Endothelial cell of umbilical vein (primary cell): ENCODE results near the gene KCNJ8.

Experiments used
- EZH2 ChIP-seq: IDR thresholded peaks from 2 replicates; pipeline ENCODE4 v1.6.1; 2012; ENCODE audit warnings: borderline replicate concordance, low read depth, mild to moderate bottlenecking, moderate library complexity, low read length, inconsistent platforms; ENCODE audit not compliant: severe bottlenecking
- JUN ChIP-seq: IDR thresholded peaks from 2 replicates; pipeline ENCODE4 v1.6.1; 2011; ENCODE audit warnings: borderline replicate concordance, low read depth; ENCODE audit not compliant: insufficient read length, insufficient read depth
- POLR2A ChIP-seq: IDR thresholded peaks from 2 replicates; pipeline ENCODE4 v1.6.1; 2012; ENCODE audit warnings: low read depth, mild to moderate bottlenecking, control low read depth, low read length
- POLR2AphosphoS5 ChIP-seq: IDR thresholded peaks from 2 replicates; pipeline ENCODE4 v1.6.1; 2012; ENCODE audit warnings: low read depth, mild to moderate bottlenecking, control low read depth, low read length, moderate library complexity; ENCODE audit not compliant: insufficient read depth
- TF ChIP-seq, protein P1 (sequence below), 2 donors: IDR thresholded peaks; 1 replicate in 1 of 2; 2 replicates in 1 of 2; pipeline ENCODE4 v1.5.1; 2011; ENCODE audit warnings: low read length in 2 of 2, mild to moderate bottlenecking in 2 of 2, moderate library complexity in 2 of 2, control low read depth in 1 of 2, inconsistent platforms in 1 of 2, low read depth in 1 of 2; ENCODE audit not compliant: insufficient read depth in 1 of 2; ENCODE audit errors: extremely low read depth in 1 of 2

DNA sequence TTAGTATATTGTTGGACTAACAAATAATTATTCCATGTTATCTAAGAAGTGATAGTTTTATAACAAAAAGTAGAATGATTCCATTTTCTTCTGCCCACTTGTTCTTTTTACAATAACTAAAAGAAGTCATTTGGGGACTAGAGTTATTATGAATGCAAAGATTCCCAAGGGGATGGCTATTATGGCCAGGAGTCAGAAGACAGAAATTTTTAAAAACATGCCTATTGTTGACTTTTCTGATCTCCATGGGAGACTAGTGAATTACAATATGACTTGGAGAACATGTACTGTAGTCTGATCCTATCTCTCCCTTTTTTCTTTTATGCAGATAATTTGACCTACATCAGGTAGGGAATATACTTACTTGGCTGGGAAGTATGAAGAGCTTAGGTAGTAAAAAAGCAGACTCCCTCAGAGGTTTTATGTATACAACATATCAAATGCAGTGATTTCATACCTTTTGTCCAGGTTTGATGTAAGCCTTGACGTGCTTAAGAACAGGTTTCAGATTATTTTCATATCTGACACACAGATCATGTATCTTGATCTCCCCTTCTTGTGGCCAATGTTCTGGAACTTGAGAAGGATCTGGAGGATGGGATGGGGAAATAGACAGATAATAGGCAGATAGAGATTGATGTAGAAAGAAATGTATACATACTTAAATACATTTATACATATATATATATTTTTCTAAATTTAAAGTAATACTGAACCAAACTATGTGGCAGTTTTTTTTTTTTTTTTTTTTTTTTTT lies 41.0 kb upstream of the KCNJ8 start:
- TF ChIP-seq, protein P1, sequence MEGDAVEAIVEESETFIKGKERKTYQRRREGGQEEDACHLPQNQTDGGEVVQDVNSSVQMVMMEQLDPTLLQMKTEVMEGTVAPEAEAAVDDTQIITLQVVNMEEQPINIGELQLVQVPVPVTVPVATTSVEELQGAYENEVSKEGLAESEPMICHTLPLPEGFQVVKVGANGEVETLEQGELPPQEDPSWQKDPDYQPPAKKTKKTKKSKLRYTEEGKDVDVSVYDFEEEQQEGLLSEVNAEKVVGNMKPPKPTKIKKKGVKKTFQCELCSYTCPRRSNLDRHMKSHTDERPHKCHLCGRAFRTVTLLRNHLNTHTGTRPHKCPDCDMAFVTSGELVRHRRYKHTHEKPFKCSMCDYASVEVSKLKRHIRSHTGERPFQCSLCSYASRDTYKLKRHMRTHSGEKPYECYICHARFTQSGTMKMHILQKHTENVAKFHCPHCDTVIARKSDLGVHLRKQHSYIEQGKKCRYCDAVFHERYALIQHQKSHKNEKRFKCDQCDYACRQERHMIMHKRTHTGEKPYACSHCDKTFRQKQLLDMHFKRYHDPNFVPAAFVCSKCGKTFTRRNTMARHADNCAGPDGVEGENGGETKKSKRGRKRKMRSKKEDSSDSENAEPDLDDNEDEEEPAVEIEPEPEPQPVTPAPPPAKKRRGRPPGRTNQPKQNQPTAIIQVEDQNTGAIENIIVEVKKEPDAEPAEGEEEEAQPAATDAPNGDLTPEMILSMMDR (IDR thresholded peaks at IDR 0.05; ENCODE audit: extremely low read depth in 1 of 2, insufficient read depth in 1 of 2, low read depth in 1 of 2, low read length in 2 of 2): no peak
- no peak for TF ChIP-seq POLR2A
- TF ChIP-seq POLR2AphosphoS5: no peak
- no peak for TF ChIP-seq EZH2
- no peak for TF ChIP-seq JUN
